IPS-NIHi11 (cell line): ENCODE results near the gene OR2A25.
"Not testable (repeated sequence)": the region's sequence is repeated elsewhere in the genome, so short reads cannot be mapped to it uniquely, and the experiment has no call there.

Source experiments
- DNase-seq: peaks from one replicate; pipeline ENCODE4 v3.0.0; 2012; ENCODE audit warnings: mixed read lengths, low spot score

The OR2A25 gene

GRCh38 chr7:144069511-144069910 is at the start of gene OR2A25:
Gene OR2A25, plus strand, starts transcription at chr7:144069811. Its CDS starts 4,409 bp downstream, at chr7:144074220.
- no peak for DNase-seq

- DNase-seq = no peak
Observed at GRCh38 chr7:144020340-144020739, 49.3 kb upstream of the OR2A25 start.

DNA sequence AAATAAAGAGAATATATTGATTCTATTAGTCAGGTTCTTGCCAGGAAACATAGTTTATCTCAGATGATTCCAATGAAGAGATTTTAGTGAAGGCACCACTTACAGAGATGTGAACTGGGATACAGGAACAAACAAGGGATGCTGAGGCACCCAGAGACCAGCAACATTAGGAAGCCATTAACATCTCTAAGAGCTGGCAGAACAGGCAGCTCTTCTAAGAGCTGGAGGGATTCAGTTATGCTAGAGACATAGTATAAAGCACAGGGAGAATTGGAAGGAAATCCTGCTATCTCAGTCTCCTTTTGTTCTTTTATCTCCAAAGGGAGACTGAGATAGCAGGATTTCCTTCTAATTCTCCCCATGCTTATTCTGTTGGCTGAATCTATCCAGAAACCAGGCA is 47.4 kb upstream of the OR2A25 start:
- DNase-seq = no peak

- DNase-seq = no peak
Observed at GRCh38 chr7:144023171-144023827, 46.3 kb upstream of the OR2A25 start.

GRCh38 chr7:144024213-144024612 is 45.4 kb upstream of the OR2A25 start:
- no peak for DNase-seq

DNA sequence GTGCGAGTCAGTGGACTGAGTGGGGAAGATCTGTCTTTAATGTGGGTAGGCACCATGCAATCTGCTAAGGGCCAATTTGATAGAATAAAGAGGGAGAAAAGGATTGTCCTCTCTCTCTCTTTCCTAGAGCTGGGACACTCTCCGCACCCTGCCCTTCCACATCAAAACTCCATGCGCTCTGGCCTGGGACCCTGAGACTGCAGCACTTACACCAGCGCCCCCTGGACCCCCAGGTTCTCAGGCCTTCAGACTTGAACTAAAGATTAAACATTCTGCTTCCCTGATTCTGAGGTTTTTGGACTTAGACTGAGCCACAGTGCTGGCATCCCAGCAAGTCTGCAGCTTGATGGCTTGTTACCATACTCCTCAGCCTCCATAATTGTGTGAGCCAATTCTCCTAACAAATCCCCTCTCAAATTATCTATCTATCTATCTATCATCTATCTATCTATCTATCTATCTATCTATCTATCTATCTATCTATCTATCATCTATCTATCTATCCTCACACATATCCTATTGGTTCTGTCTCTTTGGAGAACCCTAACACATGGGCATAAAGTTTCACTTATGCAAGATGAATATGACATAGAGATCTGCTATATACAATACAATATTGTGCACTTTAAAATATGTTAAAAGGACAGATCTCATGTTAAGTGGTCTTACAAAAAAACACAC is 43.3 kb upstream of the OR2A25 start:
- no peak for DNase-seq

DNA sequence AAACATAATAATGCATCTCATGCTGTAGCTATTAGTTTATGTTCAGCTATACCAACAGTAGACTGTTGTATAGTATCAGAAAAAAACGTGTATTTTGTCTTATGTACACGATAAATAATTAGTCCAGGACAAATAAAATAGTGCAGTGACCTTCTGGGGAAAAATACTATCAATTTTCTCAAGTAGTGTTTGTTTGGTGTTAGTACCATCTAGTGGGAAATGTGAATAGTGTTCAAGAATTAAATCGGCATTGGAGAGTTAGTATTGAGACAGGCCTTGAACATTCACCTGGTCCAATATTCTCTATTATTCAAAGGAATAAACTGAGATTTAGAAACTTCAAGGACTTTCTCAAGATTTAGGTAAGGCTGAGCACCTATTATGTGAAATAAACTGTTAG is 42.5 kb upstream of the OR2A25 start:
- DNase-seq = no peak

GRCh38 chr7:144027974-144028373 is 41.6 kb upstream of the OR2A25 start:
- no peak for DNase-seq

DNA sequence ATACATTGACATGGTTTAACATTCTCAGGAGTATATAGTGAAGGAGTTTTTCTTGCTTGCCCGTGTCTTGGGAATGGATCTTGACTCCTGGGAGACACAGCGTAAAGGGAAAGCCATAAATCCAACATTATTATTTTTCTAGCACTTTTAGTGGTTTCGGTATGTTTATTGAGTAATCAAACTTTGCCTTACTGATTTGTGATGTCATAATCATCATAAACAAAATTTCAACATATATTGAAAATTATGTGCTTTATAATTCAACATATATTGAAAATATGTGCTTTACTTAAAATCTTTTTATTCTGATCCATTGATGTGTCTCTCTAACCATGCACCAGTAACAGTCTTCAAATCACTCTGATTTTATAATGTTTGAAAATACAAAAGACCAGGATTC is 41.1 kb upstream of the OR2A25 start:
- no peak for DNase-seq

DNA sequence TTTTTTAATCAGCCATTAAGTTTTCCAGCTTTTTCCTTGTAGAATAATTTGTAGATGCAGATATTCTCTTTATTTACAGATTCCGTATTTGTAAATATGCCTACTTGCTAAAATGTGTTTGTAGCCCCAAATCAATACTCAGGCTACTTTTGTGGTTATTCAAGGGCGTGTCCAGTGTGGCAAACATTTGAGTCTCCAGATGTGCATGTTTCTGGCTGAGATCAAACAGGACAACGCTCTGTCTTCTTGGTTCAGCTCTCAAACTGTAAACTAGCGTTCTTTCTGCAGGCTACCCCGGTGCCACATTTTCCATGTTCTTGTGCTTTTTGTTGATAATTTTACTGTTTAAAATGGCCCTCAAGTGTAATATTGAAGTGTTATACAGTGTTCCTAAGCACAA is 37.1 kb upstream of the OR2A25 start:
- no peak for DNase-seq

DNA sequence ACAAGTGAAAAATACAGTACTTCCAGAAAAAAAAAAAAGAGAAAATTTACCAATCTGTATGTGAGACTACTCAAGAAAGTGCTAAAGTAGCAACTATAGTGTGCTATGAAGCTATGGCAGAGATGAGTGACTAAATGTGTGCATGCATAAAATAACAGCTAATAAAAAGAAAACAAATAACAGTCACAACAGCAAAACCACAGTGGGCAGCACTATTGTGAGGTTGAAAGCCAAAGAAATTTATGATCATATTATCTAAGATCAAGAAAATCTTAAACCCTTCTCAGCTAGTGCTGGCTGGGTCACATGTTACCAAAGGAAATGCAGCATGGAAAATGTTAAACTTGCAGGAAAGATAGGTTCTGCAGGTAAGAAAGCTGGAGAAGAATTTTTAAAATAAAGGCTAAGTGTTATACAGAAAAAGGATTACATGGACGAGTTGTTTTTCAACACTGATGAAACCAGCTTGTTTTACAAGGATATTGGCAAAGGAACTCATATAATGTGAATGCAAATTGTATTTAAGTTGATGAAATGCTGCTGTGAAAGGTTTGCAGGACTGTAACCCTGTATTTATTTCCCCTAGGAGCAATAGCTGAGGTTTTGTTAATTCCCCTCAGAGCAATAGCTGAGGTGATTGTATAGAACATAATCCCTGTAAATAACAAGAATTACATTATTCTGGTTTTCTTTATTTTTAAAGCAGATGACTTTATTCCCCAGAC is 36.5 kb upstream of the OR2A25 start:
- no peak for DNase-seq

GRCh38 chr7:144035385-144035784 is 34.2 kb upstream of the OR2A25 start:
- DNase-seq = no peak

DNA sequence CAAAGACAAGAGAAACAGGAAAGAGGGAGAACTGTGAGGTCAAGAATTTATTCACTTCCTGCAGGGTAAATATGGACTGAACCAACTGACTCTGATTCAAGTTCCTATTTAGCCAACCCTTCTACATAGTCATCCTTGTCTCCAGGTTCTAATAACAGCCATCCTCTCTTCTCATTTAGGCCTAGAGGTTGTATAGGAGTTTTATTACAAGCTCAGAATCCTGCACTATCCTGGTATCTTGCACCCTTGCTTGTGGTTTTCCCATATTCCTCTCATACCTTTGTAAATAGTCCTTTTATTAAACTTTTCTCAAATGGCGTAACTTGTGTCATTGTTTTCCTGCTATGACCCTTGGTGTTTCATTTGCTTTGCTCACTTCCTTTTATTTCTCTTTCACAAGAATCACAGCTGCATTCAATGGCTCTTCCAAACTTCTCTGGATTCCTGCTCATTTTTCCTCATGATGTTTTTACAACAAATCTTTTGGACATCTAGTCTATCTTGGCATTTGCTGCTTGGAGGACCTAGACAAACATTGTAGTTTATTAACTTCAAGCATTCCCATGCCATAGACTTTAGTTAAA is 33.2 kb upstream of the OR2A25 start:
- no peak for DNase-seq

DNA sequence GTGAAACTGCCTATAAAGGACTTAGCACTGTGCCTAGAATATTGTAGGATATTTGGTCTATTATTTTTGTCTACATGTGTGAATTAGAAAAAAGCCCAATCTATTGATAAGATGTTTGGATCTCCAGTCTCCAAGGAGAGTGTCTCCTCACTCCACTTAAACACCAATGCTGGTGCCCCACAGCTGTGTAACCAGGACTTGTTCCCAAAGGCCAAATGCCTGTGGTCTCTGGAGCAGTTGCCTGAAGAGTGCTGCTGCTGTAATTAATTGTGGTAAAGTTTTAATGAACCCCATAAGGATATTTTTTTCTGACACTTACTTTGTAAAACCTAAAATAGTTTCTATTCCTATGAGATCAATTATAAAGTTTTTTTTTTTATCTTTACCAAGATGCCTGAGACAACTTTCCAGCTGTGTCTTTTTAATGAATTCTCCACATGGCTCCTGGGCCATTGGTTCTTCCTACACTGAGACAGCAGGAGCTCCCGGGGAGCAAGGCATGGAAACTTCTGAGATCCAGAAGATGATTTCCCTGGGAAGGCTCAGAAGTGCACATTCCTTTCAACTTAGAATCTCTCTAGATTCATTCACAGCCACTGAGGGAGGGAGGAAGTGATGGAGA is 32.1 kb upstream of the OR2A25 start:
- DNase-seq = no peak

DNA sequence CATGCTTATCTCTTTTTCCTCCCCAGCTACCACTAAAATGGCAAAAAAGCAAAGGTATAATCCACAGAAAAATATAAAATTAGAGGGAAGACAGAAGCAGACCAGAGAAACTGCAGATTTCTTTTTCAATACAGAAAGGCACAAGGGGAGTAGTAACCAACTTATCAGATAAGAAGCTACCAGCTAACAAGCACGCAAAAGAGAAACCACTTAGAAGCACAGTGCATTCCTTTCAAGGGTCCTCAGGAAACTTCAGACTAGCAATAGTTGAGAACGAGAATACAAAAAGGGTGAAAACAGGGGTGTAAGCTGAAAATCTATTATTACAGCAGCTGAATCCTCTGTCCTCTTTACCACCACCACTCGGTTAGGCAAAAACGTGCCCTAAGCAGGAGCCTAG is 30.7 kb upstream of the OR2A25 start:
- DNase-seq = no peak

- DNase-seq = no peak
Observed at GRCh38 chr7:144048648-144049047, 21.0 kb upstream of the OR2A25 start, which contains the start of gene OR2A5. Gene OR2A5, plus strand, starts transcription at chr7:144048948. Its CDS starts 1,454 bp downstream, at chr7:144050402.

GRCh38 chr7:144049491-144049890 is 20.1 kb upstream of the OR2A25 start:
- no peak for DNase-seq

DNA sequence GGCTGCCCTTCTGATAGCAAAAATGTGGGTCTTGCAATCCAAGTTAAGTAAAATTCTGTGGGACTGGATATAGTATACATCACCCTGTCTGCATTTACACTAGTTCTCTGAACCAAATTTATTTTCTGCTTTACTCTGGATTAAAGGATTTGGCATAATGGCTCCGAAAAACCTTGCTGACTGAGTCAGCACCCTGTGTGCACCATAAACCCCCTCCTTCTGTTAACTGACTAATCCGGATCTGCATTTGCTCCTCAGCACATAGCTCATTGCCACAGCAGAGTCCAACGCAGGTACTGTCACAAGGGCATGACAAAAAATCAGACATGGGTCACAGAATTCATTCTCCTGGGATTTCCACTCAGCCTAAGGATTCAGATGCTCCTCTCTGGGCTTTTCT is 19.5 kb upstream of the OR2A25 start:
- no peak for DNase-seq

DNA sequence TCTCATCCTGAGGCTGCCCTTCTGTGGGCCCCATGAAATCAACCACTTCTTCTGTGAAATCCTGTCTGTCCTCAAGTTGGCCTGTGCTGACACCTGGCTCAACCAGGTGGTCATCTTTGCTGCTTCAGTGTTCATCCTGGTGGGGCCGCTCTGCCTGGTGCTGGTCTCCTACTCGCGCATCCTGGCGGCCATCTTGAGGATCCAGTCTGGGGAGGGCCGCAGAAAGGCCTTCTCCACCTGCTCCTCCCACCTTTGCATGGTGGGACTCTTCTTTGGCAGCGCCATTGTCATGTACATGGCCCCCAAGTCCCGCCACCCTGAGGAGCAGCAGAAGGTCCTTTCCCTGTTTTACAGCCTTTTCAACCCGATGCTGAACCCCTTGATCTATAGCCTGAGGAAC is 18.7 kb upstream of the OR2A25 start:
- DNase-seq = not testable (repeated sequence)

- DNase-seq = no peak
Observed at GRCh38 chr7:144057954-144058353, 11.7 kb upstream of the OR2A25 start.

DNA sequence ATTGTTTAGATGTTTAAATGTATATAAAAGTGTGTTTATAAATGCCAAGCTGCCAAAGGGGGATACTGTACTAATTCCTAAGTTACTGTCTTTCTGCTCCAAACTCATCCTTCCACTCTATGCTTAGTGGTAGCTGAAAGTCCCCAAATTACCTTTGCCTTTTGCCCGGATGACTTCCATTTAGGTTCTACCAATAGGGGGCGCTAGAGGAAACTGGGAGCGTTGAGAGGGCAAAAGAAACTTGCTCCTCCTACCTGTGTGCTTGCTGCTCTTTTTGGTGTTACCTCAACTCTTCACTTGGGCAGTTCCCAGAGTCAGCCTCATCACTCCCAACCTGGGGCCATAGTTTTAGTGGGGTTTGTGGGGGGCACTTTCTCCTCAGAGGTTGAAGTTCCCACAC is 5.9 kb upstream of the OR2A25 start:
- peak; percentile 40 for DNase-seq

DNA sequence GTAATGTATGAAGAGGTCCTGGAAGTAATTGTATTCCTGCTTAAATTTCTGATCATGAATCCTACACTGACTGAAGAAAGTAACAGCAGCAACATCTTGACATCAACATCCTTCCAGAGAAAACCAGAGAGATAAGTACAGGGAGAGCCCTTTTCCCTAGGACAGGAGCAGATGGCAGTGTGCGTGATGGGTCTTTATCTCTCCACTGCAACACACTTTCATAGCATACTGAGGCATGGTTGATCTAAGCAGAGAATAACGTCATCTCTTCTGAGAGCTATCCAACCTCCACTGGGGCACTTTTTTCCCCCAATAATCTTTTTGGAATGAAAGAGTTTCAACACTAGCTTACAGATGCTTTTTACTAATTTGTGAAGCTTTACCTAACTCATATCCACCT is 342 bp downstream of the OR2A25 start:
- no peak for DNase-seq
